C4-2B (cell line): ENCODE results near the gene TRPC3.

Experiments used
- H3K27ac ChIP-seq: fragments of 450-650 bp; 2 replicates; pipeline ENCODE4 v1.5.1; 2017
- ZFX ChIP-seq: fragments of 450-650 bp; IDR thresholded peaks from 2 replicates; pipeline ENCODE4 v1.6.1; 2017
- TF ChIP-seq, protein P1 (sequence below): fragments of 450-650 bp; conservative IDR thresholded peaks from 2 replicates; pipeline ENCODE4 v1.5.1; 2017; ENCODE audit warnings: mild to moderate bottlenecking

The TRPC3 gene

DNA sequence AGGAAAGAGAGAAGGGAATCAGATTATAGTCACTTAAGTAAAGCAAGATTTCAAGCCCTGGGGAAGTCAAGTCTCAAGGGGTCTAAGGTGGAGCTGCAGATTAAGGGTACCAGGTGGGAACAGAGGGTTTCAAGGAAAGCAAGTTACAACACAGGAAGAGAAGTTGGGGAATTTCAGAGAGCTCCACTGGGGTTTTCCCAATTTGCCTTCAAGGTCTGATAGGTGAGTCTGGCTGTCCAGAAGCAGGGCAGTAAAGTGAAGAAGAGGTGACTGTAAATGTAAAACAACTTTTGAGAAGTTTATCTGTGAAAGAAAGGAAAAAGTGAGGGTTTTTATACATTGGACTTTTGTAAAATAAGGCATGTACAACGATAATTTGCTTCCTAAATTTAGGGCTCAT is 37.1 kb upstream of the TRPC3 start:
- TF ChIP-seq ZFX = no peak
- TF ChIP-seq, protein P1, sequence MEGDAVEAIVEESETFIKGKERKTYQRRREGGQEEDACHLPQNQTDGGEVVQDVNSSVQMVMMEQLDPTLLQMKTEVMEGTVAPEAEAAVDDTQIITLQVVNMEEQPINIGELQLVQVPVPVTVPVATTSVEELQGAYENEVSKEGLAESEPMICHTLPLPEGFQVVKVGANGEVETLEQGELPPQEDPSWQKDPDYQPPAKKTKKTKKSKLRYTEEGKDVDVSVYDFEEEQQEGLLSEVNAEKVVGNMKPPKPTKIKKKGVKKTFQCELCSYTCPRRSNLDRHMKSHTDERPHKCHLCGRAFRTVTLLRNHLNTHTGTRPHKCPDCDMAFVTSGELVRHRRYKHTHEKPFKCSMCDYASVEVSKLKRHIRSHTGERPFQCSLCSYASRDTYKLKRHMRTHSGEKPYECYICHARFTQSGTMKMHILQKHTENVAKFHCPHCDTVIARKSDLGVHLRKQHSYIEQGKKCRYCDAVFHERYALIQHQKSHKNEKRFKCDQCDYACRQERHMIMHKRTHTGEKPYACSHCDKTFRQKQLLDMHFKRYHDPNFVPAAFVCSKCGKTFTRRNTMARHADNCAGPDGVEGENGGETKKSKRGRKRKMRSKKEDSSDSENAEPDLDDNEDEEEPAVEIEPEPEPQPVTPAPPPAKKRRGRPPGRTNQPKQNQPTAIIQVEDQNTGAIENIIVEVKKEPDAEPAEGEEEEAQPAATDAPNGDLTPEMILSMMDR = no peak
- no peak overlapping the region for H3K27ac ChIP-seq

DNA sequence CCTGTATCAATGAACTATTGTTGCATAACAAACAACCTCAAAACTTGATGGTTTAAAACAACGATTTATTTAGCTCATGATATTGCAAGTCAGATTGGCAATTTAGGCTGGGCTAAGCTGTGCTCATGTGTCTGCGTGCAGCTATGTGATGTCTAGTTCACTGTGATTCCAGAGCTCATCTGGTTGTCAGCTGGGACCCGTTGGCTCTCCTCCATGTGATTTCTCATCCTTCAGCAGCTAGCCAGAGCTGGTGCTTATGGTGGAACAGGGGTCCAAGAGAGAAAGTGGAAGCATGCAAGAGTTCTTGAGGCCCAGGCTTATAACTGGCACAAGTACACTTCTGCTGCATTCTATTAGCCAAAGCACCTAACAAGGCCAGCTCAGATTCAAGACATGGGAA is 28.8 kb upstream of the TRPC3 start:
- H3K27ac ChIP-seq = no peak overlapping the region

DNA sequence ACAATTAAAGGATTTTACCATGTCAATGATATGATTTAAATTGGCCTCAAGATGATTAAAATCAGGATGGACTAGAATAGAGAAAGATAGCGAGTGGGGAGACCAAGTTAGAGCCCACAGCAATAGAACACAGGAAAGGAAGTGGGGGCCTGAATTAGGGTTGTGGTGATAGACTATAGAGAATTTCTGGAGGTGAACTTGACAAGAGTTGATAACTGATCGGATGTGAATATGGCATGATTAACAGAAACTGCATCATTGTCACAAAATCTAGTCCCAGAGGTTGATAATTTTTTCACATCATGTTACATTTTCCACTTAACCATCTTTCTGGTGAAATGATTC is 26.3 kb upstream of the TRPC3 start:
- H3K27ac ChIP-seq = no peak overlapping the region
- TF ChIP-seq ZFX = no peak
- TF ChIP-seq, protein P1 = no peak

More for the DNA sequence above, 28.8 kb upstream of the TRPC3 start:
- no peak for TF ChIP-seq ZFX

DNA sequence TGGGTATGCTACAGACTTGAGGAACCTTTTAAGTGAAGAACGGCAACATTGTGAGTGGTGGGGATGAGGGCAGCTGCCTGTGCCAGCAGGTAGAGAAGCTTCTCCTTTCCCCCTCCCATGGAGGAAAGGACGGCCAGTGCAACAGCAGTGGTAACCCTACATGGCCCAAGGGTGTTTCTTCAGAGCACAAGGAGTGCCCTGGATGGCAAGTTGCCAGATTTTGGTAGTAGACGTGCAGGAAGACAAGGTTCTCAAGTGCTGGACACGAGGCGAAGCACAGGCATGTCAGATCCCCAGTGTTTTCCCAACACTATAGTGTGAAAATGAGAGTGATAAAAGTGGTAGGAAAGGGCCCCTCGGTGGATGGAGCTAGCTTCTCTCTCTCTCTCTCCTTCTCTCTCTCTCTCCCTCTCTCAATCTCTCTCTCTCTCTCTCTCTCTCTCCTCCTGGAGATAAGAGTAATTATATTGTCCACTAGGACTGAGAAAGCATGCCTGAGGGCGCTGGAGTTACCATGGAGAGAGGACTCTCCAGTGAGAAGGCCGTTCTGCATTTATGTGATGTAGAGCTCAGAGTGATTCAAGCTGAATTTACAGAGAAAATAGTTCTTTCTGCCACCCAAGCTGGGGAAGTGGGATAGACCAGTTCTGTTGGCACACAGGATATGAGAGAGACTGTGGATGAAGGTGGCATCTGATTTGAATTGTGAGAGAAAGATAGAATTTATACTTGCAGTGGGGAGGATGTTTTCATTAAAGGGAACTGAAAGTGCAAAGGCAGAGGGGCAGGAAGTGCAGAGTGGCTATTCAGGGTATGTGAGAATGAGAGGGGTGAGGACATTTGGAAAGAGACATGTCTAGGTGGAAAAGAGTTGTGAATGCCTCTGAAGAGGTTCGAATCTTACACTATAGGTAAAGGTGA is 25.7 kb upstream of the TRPC3 start:
- H3K27ac ChIP-seq = no peak overlapping the region

DNA sequence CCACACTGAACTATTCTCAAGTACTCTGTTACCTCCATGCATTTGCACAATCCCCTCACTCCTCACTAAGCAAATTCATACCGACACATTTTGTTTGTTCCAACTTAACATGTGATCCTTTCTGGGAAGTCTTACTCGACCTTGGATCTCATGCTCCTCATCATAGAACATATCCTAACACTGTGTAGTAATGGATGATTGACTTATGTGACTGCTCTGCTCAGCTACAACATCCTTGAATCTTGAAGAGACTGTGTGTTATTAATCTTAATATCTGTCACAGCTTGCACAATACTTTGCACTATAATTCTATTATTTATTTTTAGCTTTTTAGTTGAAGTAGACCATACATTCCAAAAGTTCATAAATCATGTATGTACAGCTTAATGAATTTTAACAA is 23.9 kb upstream of the TRPC3 start:
- TF ChIP-seq ZFX = no peak
- TF ChIP-seq, protein P1 = no peak
- H3K27ac ChIP-seq = no peak overlapping the region

More for the DNA sequence above, 25.7 kb upstream of the TRPC3 start:
- TF ChIP-seq, protein P1 = no peak
- TF ChIP-seq ZFX = no peak

DNA sequence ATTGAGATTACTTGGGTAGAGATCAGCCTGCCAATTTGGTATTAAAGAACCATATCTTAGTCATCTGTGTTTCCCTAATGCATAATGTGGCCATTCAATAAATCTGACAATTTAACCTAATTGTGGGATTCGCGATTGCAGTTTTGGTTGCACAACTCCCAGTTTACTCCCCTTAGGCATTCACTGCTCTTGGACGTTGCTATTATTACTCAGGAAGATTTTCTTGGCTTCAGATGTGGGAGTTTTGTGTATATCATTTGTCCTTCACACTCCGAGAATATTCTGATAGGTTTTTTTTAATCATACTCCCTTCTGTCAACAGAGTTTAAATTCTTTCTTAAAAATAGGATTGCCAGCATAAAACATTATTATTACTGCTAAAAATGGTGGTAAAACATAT is 22.0 kb upstream of the TRPC3 start:
- no peak for TF ChIP-seq ZFX
- TF ChIP-seq, protein P1 = no peak
- H3K27ac ChIP-seq = no peak overlapping the region

DNA sequence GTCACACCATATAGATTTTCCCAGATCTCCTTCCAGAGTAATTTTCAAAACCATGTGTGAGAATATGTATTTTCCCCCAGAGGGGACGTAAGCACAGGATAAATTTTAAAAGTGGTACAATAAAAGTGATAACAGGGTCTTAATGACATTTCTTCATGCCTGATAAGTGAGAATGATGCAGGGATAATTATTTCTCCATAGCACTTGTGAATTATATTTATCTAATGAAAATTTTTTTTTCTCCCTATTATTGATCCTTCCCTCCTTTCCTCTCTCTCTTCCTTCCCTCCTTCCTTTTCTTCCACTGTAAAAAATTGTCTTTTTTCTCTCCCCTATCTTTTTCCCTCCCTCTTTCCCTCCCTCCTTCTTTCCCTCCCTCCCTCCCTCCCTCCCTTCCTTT is 17.0 kb upstream of the TRPC3 start:
- TF ChIP-seq, protein P1 = no peak
- TF ChIP-seq ZFX = no peak
- no peak overlapping the region for H3K27ac ChIP-seq

DNA sequence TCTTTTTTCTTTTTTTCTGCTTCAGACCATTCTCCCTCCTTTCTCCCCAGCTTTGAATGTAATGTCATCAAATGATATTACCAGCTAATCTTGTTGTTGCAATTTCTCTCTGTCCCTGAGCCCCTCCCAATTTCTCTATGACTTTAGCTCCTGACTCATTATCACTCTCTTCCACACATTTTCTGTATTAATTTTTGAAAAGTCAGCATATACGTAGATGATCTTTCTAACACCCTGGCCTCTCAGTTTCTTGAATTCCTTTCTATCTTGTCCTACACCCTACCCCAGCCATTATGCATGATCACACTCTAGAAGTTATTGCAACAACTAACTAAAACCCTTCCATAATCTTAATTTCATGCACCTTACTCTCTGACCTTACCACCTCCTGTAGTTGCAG is 13.1 kb upstream of the TRPC3 start:
- TF ChIP-seq, protein P1 = no peak
- TF ChIP-seq ZFX = no peak
- no peak overlapping the region for H3K27ac ChIP-seq
